ENCODE data around the gene NEURL1.
"Not testable (repeated sequence)": the region's sequence is repeated elsewhere in the genome, so short reads cannot be mapped to it uniquely, and the experiment has no call there.

The NEURL1 gene

GRCh38 chr10:103630156-103630555 is 136.7 kb downstream of the NEURL1 start:
- DNase-seq: no peak

DNA sequence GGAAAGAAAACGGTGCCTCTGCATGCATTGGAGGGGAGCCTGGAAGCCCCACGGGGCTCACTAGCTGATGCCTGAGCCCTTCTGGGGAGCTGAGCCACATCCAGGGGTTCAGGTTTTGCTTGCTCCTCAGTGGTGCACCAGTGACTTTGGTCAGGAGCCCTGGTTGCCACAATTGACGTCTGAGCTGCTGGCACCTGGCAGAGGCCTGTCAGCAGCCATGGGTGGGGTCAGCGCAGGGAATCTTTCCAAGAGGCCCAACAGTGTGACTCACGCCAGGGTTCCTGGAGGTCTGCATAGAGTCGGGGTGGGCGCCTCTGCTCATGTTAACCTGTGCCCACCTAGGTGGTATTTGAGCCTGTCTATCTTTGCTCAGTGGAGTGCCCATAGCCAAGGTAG is 138.7 kb downstream of the NEURL1 start:
- DNase-seq: no peak

- not testable (repeated sequence) for DNase-seq
Measured at GRCh38 chr10:103632871-103633270, 139.4 kb downstream of the NEURL1 start.

GRCh38 chr10:103633846-103634245 is 140.3 kb downstream of the NEURL1 start:
- no peak for DNase-seq

DNA sequence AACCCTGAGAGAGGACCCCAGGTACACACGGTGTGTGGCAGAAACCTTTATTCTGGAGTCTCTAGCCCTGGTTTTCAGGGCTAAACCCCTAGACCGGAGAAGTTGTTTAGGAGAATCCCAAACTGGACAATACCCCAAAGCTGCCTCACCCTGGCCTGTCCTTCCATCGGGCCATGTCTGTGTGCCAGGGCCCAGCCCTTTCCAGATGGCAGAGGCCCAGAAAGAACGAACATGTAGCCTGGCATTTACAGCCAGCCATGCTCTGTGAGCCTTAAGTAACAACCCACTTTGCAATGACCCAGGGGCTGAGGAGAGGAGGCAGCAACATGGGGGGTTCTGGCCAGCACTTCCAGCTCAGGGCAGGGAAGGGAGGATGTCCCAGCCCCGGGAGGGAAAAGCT is 142.1 kb downstream of the NEURL1 start:
- no peak for DNase-seq

GRCh38 chr10:103636492-103636891 is 143.0 kb downstream of the NEURL1 start:
- DNase-seq: no peak

DNA sequence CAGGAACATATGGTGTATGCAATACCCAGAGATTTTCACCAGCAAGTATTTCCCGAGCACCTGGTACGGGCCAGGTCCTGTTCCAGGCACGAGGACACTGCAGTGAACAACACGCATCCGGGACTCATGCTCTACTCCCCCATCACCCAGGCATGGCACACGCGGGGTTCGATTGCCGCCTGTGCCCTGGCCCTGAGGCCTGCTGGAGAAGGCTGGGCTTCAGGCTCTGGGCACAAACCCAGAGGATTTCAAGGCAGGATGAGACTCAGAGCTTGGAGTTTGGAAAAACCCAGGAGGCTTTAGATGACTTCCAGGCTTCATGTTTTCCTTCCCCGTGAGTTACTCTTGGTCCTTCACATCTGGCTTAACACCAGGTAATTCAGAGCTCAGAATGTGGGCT is 143.5 kb downstream of the NEURL1 start:
- DNase-seq: no peak

DNA sequence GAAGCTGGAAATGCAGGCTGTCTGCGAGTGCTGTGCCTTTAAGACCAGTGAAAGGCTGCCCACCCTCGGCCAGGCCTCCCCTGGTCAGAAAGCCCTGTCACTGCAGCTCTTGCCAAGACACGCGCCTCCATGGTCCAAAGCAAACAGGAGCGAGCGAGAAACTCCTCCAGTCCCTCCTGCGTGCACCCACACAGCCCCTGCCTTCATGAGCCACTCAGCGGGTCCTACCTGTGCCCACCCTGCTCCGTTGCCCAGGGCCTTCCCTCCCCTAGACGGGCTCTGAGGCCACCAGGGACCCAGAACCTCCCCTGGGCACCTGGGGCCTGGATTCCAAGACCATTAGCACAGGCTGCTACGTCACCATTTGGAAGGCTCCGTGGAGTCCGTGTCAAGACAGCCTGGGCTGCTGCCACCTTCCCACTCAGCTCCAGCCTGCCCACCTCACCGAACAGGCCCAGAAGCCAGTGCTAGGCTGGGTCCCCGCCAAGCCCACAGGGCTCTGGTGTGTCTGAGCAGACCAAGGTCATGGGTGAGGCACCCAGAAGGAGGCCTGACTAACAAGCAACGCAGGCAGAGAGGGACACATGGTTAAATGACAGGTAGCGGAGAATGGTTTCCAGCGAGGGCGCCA is 144.5 kb downstream of the NEURL1 start:
- no peak for DNase-seq

GRCh38 chr10:103638948-103639347 is 145.4 kb downstream of the NEURL1 start:
- DNase-seq: no peak

GRCh38 chr10:103640436-103641181 is 147.1 kb downstream of the NEURL1 start:
- no peak for DNase-seq

DNA sequence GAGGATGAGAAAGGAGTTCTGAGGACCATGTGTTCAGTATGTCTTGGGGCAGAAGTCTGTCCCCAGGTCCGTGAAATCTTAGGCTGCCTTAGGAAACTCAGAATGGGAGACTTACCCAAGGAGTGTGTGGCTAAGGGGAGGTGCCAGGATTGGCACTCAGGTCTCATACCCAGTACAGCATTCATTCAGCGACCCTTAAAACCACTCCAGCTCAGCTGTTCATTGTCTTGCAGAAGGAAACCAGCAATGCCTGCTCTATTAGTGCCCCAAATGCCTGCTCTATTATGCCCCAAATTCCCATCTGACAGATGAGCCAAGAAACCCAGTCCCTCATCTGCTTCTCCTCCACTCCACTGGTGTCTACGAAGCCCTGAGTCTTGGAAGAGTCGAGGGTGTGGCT is 147.8 kb downstream of the NEURL1 start:
- DNase-seq: no peak
